Stimulated activated CD8-positive, alpha-beta memory T cell treated with anti-CD3 and anti-CD28 coated beads, Interleukin-2, amount 100 ng/mL, for 48 hours (primary cell): ENCODE data around the gene RALGPS1.

Source experiments
- DNase-seq, 2 donors: peaks; one replicate each; pipeline ENCODE4 v3.0.0-alpha.2; 2020; ENCODE audit warnings: low read depth in 2 of 2

Gene RALGPS1

DNA sequence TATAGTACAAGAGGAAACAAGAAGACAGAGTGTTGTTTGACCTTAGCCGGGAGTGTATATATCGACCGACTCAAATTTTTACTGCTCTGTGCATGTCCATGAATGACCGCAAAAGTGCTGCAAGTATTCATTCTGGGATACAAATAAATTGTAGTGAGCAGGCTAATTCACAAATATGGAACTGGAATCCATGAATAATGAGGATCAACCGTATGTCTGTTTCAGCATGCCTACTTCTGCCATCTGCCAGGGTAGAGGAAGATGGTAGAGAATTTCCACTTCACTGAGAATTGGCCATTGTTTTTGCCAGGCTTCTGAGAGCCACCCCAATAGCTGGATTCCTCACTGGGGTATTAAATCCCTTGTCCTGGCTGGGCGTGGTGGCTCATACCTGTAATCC is 8.5 kb upstream of the RALGPS1 start:
- DNase-seq, result no peak

DNA sequence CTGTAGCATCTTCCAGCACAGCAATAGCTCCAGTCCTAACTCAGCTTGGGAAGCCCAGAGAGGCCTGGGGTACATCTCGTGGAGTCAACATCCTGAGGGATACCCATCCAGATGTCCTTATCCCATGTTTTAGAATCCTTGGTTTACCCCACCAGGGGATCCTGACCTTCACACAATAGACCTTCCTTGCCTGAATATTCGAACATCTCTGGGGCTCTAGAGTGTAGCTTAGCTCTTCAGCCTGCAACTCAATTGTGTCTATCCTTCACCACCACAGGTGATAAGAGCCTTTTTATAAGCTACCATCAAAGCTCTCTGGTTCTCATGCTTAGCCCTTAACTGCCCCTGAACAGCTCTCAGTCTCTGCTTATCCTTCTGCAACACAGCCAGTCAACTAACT is 7.5 kb upstream of the RALGPS1 start:
- no peak for DNase-seq

- peak in 1 of 2 donors; percentile 10 for DNase-seq
These were observed 767 bp downstream of the RALGPS1 start for GRCh38 chr9:126915281-126915816.

DNA sequence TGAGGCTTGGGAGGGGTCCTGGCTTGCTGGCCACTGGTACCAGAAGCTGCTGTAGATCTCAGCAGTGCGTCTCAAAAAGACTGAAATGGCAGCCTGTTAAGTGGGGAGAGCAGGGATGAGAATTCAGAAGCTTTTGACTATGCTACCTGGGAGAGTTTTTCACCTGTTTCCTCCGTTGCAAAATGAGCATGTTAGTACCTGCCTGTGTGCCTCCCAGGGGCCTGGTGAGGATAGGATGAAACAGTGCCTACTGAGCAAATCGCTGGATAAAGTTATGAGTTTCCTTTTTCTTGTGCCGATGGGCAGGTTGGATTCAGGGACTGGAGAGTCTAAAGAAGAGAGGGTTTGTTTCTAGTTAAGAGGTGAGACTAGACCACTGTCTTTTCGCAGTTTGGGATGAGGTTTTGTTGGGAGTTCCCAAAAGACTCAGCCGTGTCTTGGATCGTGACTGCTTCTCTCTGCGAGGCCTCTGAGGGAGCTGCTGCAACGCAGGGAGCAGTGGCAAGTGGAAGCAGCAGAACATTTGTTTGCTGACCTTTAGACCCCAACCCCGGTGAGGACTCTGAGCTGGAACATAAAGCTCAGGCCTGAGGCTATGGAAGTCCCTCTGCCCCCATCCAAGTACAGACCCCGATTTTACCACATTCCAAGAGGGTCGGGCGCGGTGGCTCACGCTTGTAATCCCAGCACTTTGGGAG is 1.4 kb downstream of the RALGPS1 start:
- no peak for DNase-seq

DNA sequence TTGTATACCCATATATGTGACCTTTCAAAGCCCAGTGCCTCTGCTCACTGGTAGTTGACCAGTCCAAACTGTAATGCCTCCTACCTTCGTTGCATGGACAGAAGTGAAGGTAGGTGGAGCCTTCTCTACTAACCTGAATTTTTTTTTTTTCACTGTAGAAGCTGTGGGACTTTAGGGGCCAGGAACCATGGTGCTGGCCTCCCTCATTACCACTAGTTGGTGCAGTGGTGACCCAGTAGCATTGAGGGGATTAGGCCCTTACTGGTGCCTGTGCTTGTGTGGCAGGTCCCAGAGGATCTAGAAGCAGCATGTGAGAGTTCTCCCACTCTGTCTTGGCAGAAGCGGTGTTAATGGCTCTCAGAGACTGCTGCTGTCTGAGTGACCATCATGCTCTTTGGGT is 2.3 kb downstream of the RALGPS1 start:
- DNase-seq, result no peak

DNA sequence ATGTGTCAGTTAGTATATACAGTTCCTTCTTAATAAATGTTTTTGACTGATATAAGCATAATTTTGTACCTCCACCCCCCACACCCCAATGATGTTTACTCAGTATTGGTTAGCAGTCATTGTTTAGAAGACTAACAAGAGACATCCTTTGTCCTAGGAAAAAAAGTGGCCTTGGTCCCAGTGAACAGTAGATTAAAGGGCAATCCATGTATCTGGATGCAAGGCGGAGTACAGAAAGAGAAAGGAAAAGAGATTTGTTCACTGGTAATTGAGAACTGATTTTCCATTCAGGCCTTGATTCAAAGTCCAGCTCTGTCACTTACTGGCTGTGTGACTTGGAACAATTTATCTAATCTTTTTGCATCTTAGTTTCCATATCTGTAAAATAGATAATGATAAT is 4.6 kb downstream of the RALGPS1 start:
- DNase-seq, result no peak

GRCh38 chr9:126925876-126926275 is 11.3 kb downstream of the RALGPS1 start:
- DNase-seq, result no peak

DNA sequence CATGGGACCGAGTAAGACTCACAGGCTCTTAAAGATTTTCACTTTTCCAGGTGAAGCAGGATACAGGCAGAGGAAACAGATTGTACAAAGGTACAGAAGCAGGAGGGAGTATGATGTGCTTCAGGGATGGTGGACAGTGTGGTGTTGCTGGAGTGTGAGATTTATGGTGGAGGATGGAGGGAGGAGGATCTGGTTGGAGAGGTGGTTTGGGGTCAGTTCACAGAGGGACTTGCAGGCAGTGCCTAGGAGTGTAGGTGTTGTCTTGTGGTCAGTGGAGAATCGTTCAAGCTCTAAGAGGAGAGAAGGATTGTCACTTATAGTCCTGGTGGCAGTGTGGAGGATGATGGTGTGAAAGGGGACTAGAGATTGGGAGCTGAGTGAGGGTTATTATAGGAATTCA is 11.8 kb downstream of the RALGPS1 start:
- DNase-seq, result no peak

GRCh38 chr9:126927419-126927818 is 12.8 kb downstream of the RALGPS1 start:
- DNase-seq, result no peak

DNA sequence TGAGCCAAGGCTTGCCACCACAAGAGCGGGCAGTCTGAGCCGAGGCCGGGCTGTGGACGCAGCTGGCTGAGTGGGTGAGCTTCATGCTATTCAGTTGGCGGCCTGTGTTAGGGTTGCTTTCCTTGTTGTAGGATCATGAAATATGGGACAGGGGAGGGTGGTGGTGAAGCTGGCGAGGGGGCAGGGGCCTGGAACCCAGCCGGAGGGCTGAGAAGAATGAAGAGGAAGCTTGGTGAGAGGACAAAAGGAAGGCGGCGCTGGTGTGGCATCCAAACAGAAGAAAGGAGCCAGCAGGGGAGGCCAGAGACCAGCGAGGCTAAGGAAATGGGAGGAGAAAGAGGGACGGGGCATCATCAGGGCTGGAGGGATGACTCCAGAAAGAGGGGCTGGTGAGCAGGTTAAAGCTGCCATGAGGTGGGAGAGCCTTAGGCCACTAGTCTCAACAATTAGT is 18.3 kb downstream of the RALGPS1 start:
- no peak for DNase-seq

- no peak for DNase-seq
These were observed 18.9 kb downstream of the RALGPS1 start for GRCh38 chr9:126933334-126933980.

DNA sequence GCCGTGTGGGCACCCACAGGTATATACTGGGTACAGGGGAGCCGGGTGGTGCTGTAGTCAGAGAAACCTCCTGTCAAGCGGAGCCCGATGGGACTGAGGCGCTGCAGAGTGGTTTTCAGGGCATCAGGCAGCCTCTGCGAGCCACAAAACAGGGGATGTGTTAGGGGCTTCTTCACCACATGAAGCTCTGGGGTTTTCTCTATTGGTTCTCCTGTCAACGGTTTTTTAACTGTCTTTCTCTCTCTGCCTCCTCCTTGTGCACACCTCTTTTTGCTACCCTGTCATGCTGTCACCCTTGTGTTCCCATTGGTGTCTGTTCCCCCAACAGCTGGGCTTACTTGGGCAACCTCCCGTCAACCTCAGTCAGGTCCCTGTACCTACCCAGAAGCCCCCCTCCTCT is 19.9 kb downstream of the RALGPS1 start:
- DNase-seq, result no peak

DNA sequence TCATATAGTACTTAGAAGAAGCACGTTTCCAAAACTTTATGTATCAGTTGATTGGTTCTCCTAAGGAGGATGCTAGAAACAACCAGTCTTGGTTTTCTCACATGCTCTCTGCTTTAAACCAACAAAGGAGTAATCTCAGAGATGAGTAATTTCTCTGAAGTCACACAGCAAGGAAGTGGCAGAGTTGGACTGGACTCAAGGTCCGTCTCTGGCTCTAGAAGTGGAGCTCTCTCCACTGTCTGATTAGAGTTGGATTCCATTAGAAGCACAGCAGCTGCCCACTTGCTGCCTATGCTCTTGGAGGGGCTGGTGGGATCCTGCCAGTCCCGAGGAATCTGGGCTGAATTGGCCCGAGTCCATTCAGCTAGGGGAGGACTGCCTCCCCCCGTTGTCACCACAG is 21.0 kb downstream of the RALGPS1 start:
- no peak for DNase-seq

DNA sequence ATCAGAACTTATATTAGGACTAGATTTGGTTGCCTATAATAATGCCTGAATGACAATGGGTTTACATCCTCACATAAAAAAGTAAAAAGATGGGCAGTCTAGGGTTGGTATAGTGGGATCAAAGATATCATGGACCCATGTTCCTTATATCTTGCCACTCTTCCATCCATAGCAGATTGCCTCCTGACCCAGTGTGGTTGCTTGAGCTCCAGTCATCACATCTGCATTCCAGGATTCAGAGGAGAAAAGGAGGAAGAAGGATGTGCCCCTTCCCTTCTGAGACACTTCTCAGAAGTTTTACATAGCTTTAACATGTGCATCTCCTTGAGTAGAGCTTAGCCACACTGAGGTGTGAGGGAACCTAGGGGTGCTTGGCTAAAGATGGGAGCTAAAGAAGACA is 22.9 kb downstream of the RALGPS1 start:
- no peak for DNase-seq

DNA sequence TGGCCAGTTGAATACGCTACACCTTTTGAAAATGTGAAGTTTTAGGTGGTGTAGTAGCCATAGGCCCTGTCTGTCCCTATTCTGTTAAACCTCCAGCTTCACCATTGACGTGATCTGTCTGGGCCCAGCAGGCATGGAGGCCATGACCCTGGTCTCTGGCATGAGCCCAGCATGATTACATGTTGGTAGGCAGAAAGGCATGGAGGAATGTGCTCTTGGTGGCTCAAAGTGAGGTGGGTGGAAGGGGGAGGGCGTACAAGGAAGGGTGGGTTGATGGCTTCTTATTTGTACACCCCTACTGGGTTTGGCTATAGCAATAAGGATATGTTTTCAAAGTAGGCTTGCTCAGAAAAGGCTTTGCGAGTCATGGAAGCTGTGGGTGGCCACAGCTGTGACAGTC is 23.7 kb downstream of the RALGPS1 start:
- DNase-seq, result no peak

DNA sequence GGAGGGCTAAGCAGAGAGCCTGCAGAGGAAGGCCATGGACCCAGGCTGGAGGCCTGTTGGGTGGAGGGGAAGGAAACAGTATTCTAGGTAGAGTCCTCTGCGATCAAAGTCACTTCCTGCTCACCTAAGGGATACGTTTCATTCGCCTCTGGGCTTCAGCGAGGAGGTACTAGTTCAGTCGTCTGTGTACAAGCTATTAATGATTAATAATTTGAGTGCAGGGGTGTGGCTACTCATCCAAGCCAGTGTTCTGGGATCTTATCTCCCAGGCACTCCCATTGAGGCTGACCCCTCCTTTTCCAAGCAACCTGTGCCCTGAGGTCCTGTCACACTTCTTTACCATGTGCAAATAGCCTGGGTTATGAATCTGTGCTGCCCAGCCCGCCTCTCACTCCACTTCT is 25.2 kb downstream of the RALGPS1 start:
- no peak for DNase-seq

DNA sequence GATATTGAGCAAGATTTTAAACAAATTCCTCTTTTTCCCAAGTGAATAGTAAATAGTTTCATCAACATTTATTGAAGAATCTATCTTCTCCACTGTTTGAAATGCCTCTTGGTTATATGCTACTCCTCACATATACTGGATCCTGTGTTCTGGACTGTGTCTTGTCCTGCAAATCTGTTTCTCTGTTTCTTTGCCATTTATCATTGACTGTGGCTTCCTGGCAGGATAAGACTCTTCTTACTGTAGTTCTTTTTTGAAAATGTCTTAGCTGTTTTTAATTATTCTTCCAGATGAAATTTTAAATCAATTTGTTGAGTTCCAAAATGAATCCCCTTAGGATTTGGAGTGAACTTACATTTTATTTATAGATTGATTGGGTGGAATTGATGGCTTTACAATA is 27.8 kb downstream of the RALGPS1 start:
- DNase-seq, result no peak

DNA sequence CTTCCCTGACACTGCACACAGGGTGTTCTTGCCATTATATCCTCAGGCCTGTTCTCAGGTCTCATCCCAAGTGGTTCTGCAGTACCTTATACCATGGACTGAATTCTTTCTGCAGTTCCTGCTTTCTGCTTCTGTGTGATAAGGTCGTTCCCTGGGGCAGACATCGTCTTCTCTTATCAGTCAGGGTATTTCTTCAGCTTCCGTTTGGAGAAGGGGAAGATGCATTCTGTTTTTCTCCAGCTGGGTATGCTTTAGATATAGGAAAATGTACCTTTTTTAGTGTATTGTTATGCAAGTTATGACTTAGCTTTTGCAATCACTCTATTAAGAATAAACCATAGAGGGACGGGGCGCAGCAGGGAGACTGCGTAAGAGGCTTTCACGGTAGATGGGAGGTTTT is 31.1 kb downstream of the RALGPS1 start:
- DNase-seq, result no peak

DNA sequence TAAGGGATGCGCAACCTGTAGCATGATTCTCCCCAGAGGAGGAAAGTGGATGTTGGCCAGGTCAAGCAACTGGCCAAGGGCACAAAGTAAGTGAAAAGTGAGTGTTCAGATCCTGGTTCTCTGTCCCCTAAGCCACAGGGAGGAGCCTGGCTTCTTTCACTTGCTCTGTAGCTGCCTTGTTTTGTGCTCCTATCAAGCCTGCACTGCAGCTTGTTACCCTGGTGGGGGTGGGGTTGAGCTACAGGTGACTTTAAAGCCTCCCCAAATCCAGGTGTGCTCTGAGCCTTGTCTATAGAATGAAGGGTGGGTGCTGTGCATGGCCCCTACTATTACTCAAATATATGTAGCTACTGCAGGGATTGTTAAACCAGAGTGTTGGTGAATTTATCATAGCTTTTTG is 32.9 kb downstream of the RALGPS1 start:
- no peak for DNase-seq

DNA sequence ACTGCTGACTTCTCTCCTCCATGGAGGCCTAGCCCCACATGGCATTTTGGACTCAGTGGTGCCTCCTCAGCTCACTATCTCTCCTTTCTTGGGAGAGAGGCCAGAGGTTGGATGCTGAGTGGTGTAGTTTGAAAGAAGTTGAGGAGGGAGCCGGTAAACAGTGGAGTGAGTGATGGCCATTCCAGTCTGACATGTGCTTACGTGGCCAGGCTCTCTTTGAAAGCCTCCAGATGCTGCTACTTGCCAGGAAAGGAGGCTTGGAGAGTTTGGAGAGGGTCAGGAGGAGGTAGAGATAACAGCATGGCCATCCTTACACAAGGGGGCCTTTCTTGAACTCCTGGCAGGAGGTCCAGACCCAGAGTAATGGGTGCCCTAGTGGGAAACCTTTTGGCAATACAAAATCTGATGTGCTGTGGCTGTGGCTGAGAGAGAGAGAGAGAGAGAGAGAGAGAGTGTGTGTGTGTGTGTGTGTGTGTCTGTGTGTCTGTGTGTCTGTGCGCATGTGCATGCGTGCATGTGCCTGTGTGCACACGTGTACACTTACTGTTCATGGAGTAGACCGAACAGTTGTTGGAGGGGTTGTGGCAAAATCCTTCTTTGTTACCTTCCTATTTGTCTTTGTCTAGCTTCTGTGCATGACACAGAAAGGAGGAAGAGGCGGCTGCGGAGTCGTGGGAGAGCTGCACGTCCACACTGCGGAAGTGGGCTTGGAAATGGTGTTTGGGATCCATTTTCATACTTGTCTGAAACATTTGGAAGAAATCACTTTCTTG is 37.8 kb downstream of the RALGPS1 start:
- no peak for DNase-seq

- no peak for DNase-seq
These were observed 38.6 kb downstream of the RALGPS1 start for GRCh38 chr9:126953041-126953809.

GRCh38 chr9:126955811-126956210 is 41.2 kb downstream of the RALGPS1 start:
- no peak for DNase-seq
